SW 1271 (cell line): ENCODE results near the gene ITPR1.

ENCODE experiments used
- DNase-seq, 2 experiments: peaks; one replicate each; lab custom pipeline; 2025; lab: John Stamatoyannopoulos, UW

The ITPR1 gene

DNA sequence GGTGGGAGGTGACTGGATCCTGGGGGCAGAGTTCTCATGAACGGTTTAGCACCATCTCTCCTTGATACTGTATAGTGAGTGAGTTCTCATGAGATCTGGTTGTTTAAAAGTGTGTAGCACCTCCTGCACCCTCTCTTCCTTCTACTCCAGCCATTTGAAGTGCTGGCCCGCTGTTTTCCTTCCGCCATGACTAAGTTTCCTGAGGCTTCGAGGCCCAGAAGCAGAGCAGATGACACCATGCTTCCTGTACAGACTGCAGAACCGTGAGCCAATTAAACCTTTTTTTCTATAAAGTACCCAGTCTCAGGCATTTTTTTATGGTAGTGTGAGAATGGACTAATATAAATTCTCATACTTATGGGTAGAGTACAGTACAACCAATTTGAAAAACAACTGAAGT is 362.5 kb downstream of the ITPR1 start:
- no peak for DNase-seq

DNA sequence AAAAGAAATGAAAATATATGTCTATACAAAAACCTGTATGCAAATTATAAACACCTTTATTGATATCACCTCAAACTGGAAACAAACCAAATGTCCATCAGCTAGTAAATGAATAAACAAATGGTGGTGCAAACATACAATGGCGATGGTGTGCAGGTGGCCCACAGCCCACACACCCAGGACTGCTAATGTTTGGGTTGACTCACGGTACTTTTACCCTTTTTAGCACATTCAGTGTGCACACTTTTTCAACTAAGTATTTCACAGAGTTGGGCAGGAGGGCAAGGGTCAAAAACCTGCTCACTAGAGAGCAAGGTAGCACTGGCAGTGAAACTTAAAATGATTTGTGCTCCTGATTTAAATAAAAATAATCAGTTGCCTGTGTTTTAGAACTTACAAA is 363.0 kb downstream of the ITPR1 start:
- no peak for DNase-seq

DNA sequence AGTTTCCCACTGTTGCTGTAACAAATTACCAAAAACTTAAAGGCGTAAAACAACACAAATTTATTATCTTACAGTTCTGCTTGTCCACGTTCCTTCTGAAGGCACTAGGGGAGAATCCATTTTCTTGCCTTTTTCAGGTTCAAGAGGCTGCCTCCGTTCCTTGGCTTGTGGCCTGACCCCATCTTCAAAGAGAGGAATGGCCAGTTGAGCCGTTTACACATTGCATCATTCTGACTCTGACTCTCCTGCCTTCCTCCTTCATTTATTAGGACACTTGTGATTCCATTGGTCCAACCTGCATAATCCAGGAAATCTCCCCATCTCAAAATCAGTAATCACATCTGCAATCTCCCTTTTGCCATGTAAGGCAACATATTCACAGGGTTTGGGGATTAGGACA is 363.4 kb downstream of the ITPR1 start:
- DNase-seq, result no peak

DNA sequence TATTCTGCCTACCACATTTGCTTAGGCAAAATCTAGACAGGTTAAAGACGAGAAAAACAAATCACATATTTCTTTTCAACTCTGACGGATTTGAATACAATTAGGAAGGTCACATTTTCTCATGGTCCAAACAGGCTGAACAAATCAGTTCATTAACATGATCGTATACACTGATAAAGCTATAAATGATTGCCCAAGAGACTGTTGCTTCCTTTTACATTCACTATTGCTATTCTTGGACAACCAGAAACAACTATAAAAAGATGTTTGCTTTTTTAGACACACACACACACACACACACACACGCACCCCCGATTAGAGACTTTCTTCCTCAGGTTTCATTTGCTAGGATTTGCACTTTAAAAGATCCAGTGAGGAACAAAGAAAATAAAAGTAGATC is 363.8 kb downstream of the ITPR1 start:
- no peak for DNase-seq

DNA sequence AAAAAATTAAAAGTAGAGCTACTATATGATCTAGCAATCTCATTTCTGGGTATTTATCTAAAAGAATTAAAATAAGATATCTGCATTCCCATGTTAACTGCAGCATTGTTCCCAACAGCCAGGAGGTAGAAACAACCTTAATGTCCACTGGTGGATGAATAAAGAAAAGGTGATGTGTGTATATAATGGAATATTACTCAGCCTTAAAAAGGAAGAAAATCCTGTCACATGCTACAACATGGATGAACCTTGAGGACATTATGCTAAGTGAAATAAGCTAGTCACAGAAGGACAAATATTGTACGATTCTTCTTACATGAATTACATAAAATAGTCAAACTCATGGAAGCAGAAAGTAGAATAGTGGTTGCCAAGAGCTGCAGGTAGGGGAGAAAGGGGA is 366.6 kb downstream of the ITPR1 start:
- no peak for DNase-seq

DNA sequence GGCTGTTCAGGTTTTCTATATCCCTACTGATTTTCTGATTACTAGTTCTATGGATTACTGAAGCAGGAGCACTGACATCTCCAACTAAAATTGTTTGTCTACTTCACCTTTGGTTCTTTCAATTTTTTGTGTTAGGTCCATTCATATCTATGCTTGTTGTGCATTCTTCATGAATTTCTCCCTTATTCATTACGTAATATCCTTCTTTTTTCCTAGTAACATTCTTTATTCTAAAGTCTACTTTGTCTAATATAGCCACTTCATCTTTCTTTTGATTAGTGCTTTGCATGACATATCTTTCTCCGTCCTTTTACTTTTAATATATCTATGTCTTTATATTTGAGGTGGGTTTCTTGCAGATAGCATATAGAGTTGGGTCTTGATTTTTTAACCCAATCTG is 369.8 kb downstream of the ITPR1 start:
- DNase-seq, result no peak

DNA sequence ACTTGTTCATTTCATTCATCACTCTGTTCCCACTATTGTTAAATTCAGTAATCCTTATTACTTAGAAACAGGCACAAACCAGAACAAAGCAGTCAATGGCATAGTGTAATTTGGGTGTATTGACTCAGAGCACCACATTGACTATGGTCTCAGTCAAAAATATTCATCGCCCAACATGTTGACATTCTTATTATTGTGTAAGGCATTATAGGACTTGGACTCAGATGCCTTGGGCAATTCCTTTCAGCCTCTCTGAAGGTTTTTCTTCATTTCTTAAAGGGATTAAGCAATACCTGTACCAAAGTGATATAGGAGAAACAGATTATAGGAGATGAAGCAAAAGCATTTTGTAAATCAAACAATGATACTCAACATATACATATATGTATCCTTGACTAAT is 371.4 kb downstream of the ITPR1 start:
- no peak for DNase-seq

DNA sequence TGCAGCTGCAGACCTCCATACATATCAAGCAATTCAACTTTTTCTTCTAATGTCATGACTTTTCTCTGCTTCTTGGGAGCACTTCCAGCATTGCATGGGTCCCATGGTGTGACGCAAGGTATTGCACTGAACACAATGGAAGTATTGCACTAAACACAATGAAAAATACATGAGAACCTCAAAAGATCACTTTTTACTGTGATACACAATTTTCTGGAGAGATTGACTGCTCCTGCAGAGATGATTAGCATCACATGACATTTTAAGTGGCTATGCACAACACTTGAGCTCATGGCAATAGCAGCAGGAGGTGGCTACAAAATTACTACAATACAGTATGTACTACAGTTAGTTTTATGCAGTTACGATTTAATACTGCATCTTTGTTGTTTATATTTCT is 372.6 kb downstream of the ITPR1 start:
- DNase-seq, result no peak

DNA sequence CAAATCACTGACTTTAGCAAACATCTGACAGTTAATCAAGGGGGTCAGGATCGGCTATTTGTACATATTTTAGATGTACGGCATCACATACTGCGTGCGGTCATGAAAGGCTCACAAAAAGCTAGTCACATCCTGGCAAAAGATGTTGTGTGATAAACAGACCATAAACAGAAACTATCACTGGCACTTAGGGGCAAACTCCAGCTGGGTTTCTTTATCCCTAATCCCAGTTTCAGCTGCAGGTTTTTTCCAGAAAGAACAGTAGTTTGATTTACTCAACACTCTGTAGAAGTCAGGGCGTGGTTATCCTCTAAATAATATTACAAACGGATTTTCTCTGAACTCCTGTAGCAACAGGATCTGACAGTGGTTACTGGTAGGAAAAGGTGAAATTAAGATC is 373.7 kb downstream of the ITPR1 start:
- DNase-seq, result no peak

DNA sequence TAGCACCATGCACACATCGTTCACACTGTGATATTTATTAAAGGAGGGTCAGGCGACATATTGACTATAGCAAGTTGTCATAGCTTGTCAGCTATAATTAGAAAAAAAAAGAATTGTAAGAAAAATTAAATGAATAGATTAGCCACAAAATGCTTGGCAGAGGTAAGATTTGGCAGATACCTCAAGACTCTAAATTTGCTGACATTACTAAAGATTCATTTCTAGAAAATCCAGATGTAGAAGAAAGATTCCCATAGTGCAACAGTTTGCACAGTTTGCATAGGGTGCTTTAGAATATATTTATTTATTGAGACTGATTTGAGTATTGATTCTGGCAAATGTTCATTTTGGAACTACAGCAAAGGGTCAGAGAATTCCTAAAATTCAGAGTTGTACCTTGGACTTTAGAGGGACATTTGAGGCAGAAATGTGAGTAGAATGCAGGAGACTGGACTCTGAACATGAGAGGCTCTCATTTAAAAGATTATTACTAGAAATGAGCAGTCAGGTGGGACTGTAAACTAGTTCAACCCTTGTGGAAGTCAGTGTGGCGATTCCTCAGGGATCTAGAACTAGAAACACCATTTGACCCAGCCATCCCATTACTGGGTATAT is 384.1 kb downstream of the ITPR1 start:
- no peak for DNase-seq

DNA sequence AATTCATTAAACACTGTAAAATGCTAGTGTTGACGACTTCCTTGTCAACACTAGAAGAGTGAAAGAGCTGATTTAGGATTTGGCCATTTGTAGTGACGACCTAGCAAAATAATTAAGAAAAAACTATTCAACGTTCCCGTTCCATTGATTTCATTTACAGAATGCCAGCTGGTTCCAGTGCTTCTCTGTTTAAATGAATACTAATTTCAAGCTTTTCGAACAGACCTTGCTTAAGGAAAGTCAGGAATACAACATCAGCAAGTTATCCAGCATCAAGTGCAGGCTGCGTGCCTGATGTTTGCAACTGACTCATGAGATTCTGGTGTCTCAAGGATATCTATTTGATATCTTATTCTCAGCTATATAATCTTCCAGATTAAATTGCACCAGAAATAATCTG is 387.7 kb downstream of the ITPR1 start:
- DNase-seq, result no peak

DNA sequence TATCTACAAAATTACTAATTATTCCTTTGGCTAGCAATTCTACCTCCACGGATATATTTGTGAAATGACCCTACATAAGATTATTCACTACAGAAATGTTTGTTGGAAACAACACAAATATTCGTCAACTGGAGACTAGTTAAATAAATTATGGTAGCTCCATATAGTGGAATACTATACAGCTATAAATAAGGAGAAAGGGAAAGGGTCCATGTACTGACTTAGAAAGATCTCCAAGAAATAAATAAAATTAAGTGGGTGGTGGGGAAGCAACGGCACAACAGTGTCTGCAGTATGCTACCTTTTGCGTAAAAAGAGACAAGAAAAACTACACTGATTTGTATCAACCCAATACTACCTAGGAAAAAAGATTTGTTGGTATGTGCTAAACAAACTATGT is 389.4 kb downstream of the ITPR1 start:
- DNase-seq, result no peak

DNA sequence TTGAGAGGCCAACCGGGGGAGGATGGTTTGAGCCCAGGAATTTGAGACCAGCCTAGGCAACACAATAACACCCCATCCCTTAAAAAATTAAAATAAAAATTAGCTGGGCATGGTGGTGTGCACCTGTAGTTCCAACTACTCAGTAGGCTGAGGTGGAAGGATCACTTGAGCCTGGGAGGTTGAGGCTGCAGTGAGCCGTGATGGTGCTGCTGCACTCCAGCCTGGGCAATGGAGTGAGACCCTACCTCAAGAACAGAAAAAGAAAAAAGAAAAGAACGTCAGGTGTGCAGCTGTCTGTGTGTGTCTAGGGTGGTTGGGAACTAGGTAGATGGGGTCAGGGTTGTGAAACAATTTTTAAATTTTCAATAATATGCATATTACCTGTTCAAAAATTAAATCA is 389.9 kb downstream of the ITPR1 start:
- DNase-seq, result no peak

DNA sequence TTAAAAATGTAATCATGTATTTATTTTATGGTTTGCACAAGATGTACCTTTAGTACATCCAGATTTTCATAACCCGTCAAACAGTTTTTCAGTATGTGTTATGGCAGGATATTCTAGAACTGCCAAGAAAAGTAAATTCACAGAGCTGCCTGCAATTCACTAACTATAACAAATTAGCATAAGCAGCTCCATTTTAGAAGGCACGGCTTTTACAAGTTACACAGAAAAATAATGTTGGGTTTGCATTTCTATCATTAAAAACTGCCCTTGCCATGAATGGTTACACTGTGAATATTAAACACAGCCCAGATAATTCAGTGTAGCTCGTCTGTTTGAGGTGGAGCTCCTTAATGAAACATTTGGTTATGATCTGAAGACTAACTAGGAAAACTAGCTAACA is 391.7 kb downstream of the ITPR1 start:
- no peak for DNase-seq

DNA sequence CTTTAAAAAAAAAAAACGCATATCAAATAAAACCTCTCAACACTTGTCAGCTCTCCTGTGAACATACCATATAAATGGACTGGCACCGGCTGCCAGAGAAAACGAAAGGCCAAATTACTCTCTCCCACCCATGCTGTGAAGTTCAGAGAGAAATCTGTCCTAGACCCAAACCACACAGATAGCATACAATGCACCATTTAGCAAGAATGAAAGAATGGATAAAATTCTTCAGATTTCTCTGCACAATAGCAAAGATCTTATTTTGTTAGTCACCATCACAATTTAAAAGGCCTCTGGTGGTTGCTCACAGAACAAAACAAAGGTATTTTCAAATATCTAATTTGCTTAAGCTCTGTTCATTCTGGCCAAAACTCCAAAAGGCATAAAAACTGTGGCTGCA is 392.2 kb downstream of the ITPR1 start:
- no peak for DNase-seq

DNA sequence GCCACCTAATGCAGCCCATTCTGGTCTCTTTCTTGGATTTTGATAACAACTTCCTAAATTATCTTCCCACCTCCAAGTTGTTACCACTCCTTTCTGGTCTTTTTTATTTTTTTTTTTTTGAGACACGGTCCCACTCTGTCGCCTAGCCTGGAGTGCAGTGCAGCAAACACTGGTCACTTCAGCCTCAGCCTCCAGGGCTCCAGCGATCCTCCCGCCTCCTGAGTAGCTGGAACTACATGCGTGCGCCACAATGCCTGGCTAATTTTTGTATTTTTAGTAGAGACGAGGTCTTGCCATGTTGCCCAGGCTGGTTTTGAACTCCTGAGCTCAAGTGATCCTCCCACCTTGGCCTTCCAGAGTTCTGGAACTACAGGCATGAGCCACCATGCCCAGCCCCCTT is 393.3 kb downstream of the ITPR1 start:
- no peak for DNase-seq

DNA sequence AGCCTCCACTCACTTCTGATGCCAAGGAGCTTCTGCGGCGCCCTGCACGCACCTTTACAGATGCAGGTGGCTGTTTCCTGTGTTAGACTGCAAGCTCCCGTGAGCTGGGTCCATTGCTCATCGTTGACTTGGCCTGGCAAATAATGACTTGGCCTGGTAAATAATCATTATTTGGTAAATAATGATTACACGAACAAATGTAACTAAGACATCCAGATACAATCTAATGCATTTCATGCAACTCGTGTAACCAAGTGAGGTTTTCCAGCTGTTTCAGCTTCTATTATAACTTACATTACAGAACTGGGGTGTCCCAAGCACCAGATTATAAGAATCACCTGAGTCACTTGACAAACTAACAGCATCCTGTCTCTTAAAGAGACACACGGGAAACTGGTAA is 394.0 kb downstream of the ITPR1 start:
- no peak for DNase-seq

DNA sequence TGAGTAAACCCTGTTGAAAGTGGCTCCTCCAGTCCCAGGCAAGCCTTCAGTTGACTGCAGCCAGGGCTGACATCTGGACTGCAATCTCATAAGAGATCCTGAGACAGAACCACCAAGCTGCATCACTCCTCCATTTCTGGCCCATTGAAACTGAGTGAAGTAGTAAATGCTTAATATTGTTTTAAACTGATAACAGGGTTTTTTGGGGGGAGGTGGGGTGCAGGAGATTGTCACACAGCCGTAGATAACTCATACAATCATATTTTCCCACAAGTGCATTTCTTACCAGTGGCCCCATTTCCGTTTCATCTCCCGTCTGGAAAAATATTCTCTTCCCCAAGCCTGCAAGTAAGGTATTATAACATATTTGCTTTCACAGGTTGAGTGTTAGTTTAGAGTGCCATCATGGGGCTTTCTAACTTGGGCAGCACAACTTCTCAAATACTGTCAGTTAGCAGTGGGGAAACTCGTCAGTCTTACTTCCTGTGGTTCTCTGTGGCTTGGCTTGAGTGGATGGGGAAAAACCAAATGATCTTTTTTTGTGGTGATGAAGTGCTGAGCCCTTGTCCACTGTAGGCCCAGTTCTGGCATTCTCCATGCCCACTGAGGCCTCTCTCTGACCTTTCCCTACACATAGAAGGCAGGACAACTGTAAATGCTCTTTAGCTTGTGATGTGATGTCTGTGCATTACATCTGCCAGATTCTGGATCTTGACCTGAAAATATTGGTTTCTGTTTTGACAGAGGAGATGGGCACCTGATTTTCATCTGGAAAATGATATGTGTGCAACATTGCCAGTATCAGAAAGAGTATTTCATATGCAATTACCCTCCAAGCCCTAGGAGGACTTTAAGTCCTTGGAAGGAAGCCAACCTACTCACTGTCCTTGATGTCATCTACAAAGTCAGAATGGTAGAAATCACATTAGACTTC is 396.0 kb downstream of the ITPR1 start:
- no peak for DNase-seq

DNA sequence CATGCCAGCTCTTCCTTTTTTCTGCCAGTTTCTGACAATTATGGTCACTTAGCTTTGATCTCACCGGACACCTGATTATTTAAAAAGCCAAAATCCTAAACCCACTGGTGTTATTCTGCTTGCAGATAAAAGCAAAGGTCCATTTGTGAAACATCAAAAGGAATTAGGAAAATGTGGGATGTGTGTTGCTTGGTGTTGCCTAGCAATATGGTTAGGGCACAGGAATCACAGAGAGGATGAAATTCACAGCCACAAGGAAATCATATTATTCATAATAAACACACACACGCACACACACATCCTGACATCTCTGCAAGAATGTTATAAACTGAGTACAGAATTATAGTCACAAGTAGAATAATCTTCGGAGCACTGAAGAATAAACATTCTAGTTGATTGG is 396.7 kb downstream of the ITPR1 start:
- DNase-seq, result no peak

DNA sequence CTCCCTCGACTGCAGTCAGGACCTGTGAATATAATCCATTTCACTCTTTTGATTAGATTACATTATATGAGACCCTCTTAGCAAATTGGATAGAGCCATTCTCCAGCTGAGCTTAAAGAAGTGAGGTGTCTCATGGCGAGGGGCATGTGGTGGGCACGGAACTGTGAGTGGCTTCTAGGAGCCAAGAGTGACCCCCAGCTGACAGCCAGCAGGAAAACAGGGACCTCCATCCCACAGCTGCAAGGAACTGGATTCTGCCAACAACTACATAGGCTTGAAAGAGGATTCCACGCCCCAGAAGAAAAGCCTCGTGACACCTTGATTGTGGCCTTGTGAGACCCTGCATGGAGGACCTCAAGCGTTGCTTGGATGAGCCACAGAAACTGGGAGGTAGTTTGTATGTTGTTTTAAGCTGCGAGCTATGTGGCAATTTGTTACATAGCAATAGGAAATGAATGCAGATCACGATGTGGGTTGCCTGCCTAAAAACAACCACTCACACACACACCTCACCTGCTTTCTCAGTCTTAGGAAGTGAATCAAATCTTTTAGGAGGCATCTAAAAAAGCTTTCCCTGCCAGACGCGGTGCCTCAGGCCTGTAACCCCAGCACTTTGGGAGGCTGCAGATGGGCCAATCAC is 401.9 kb downstream of the ITPR1 start:
- DNase-seq, result no peak

DNA sequence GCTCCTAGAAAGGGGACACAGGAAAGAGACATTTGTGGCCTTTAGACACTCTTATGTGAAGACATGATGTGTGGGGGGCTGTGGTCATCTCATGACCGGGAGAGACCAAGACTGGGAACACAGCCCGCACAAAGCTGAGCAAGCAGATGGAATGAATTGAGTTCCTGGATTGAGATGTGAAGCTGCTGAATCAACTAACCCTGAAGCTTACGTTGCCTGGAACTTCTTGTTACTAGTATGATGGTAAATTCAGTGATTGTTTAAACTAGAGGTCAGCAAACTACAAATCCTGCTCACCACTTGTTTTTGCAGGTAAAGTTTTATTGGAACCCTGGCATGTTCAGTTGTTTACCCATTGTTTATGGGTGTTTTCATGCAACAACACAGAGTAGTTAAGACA is 402.7 kb downstream of the ITPR1 start:
- DNase-seq, result no peak
